Thyroid gland (tissue), 4 donors: Measurements from ENCODE around the gene TAS2R40. TPM values are rescaled to one million over a fixed set of nuclear protein-coding genes. Genes with fewer than 3 reads are reported as not detected.

ENCODE experiments used
- DNase-seq, 2 donors: peaks; one replicate each; pipeline ENCODE4 v3.0.0-alpha.2; 2019
- H3K27ac ChIP-seq, 3 donors: fragments of 200-600 bp; sonication (generic); 1 replicate in 2 of 3; 2 replicates in 1 of 3; pipeline ENCODE4 v1.5.1; 2016 to 2019; ENCODE audit warnings: mild to moderate bottlenecking in 1 of 3, moderate library complexity in 1 of 3
- H3K27me3 ChIP-seq: fragments of 200-600 bp; sonication (generic); one replicate; pipeline ENCODE4 v1.5.1; 2019
- H3K36me3 ChIP-seq, 2 donors: fragments of 200-600 bp; sonication (generic); one replicate each; pipeline ENCODE4 v1.5.1; 2016 to 2019
- H3K4me1 ChIP-seq, 2 donors: fragments of 200-600 bp; sonication (generic); one replicate each; pipeline ENCODE4 v1.5.1; 2017 to 2019
- H3K4me3 ChIP-seq, 3 donors: fragments of 200-600 bp; sonication (generic); replicated peaks in 1 of 3; 1 replicate in 2 of 3; 2 replicates in 1 of 3; pipeline ENCODE4 v1.5.1; 2016; ENCODE audit warnings: mild to moderate bottlenecking in 1 of 3
- H3K9me3 ChIP-seq: fragments of 200-600 bp; sonication (generic); one replicate; pipeline ENCODE4 v1.5.1; 2017
- POLR2A ChIP-seq, 2 donors: fragments of 450-650 bp; IDR thresholded peaks; one replicate each; pipeline ENCODE4 v1.6.1; 2017; ENCODE audit warnings: antibody characterized with exemption in 2 of 2, mild to moderate bottlenecking in 2 of 2, moderate library complexity in 1 of 2
- WGBS, 2 donors: methylation state at CpG; one replicate each; pipeline ENCODE4 v1.1.5; 2017; 5-methylcytosine and 5-hydroxymethylcytosine counted together
- intact Hi-C: fragments of 100-400 bp; cut with DNase I; formaldehyde crosslinking; loops from one replicate; pipeline ENCODE4 v1.15.1; 2023
- total RNA-seq, 4 donors: library from RNA; depleted of rRNA; stranded (reverse); fragments of >200 nt; gene quantifications; one replicate each; pipeline ENCODE4 v1.2.3, GENCODE V29; 2016
- TF ChIP-seq, protein P1 (sequence below), 6 experiments: fragments of 200-600 bp in 3 of 6; fragments of 450-650 bp in 3 of 6; sonication (generic) in 3 of 6; IDR thresholded peaks; one replicate each; pipeline ENCODE4 v1.5.1; 2016 to 2019; ENCODE audit warnings: antibody characterized with exemption in 6 of 6, mild to moderate bottlenecking in 2 of 6, inconsistent platforms in 1 of 6, moderate library complexity in 1 of 6

TAS2R40 gene
- total RNA-seq, 4 donors from 2014 or later, result not detected

DNA sequence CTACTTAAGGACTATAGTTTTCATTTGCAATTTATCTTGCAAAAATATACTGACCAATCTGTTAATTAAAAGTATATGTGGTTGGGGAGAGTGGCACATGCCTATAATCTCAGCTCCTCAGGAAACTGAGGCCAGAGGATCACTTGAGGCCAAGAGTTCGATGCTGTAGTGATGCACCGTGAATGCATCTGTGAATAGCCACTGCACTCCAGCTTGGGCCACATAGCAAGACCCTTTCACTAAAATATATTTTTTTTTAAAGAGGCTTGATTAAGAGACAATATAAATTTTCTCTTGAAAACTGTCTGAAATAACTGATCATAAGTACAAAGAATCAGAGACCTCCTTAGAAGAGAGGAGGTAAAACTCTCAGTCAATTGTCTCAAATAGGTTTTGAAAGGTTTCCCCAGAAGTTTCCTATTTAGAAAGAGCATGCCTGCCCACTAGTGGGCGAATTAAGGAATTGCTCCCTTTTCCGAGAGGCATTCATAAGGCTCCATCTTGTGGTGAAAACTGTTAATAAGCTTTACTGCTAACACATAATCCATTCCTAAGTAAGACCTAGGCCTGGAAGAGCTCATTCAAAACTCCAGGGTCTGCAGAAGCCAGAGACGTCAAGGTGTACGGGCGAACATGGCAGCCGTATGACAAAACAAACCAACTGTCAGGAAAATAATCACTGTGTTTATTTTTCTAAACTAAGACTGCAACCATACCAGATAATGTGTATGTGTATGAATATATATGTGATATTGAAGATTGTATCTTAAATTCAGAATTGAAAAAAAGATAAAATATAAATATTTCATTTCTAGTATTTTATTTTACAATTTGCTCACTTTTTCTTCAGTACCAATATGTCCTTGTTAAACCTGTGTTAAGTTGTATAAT is 6.8 kb upstream of the TAS2R40 start:
- no peak overlapping the region for H3K4me3 ChIP-seq
- TF ChIP-seq, protein P1, sequence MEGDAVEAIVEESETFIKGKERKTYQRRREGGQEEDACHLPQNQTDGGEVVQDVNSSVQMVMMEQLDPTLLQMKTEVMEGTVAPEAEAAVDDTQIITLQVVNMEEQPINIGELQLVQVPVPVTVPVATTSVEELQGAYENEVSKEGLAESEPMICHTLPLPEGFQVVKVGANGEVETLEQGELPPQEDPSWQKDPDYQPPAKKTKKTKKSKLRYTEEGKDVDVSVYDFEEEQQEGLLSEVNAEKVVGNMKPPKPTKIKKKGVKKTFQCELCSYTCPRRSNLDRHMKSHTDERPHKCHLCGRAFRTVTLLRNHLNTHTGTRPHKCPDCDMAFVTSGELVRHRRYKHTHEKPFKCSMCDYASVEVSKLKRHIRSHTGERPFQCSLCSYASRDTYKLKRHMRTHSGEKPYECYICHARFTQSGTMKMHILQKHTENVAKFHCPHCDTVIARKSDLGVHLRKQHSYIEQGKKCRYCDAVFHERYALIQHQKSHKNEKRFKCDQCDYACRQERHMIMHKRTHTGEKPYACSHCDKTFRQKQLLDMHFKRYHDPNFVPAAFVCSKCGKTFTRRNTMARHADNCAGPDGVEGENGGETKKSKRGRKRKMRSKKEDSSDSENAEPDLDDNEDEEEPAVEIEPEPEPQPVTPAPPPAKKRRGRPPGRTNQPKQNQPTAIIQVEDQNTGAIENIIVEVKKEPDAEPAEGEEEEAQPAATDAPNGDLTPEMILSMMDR (IDR thresholded peaks at IDR 0.05), result peak; percentile 95 to 100 (median 99)
- no peak for TF ChIP-seq POLR2A (IDR thresholded peaks at IDR 0.05)
- no peak overlapping the region for H3K27ac ChIP-seq
- DNase-seq, result peak; percentile 50 to 63
- no peaks in the 10 kb centered on the region for H3K36me3 ChIP-seq
- H3K27me3 ChIP-seq, result no peaks in the 10 kb centered on the region
- H3K4me1 ChIP-seq, result no peaks in the 10 kb centered on the region
- intact Hi-C loops, result loop anchor here (2.0 to 10.0 kb wide), 2 partner anchors 206 to 340 kb away; no protein-coding TSS in a partner anchor
- H3K9me3 ChIP-seq, result no peaks in the 10 kb centered on the region
- 22 to 24% methylated on average over 8 of the region's 8 CpGs for WGBS, 2 donors

GRCh38 chr7:143216151-143216550 is 5.7 kb upstream of the TAS2R40 start:
- Histone ChIP-seq H3K27me3 (no peaks in the 10 kb centered on the region), H3K36me3 (no peaks in the 10 kb centered on the region), H3K27ac (no peak overlapping the region), H3K9me3 (no peaks in the 10 kb centered on the region), H3K4me1 (no peaks in the 10 kb centered on the region), H3K4me3 (no peak overlapping the region)
- TF ChIP-seq, protein P1 (IDR thresholded peaks at IDR 0.05), result no peak
- TF ChIP-seq POLR2A (IDR thresholded peaks at IDR 0.05), result no peak
- intact Hi-C loops, result loop anchor here (10.0 kb wide), 1 partner anchor 341 kb away; no protein-coding TSS in a partner anchor
- WGBS, 2 donors, result 86 to 89% methylated on average over 6 of the region's 6 CpGs
- DNase-seq, result no peak

DNA sequence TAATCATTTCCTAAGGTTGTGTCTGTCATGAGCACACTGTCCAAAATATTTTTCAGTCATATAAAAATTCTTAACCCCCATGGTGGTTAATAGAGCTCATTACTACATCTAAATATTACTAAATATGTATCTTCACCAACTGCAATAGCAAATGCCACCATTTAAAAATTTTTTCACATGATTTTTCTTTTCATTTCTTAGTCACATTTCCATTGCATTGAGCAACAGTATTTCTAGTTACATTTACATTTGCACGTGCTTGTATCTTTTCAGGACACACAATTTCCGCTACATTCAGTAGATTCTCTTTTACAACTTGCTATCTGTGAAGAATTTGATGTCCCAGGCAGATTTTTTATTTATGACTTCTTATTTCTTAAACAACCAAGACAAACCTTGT is 5.2 kb upstream of the TAS2R40 start:
- TF ChIP-seq, protein P1 (IDR thresholded peaks at IDR 0.05), result no peak
- H3K4me1 ChIP-seq, result no peaks in the 10 kb centered on the region
- 94 to 96% methylated on average over 2 of the region's 2 CpGs for WGBS, 2 donors
- no peak overlapping the region for H3K27ac ChIP-seq
- DNase-seq, result no peak
- intact Hi-C loops, result loop anchor here (10.0 kb wide), 1 partner anchor 342 kb away; no protein-coding TSS in a partner anchor
- no peaks in the 10 kb centered on the region for H3K9me3 ChIP-seq
- no peak overlapping the region for H3K4me3 ChIP-seq
- no peaks in the 10 kb centered on the region for H3K36me3 ChIP-seq
- no peaks in the 10 kb centered on the region for H3K27me3 ChIP-seq

GRCh38 chr7:143217806-143218205 is 4.0 kb upstream of the TAS2R40 start:
- H3K27me3 ChIP-seq, result no peaks in the 10 kb centered on the region
- intact Hi-C loops, result loop anchor here (10.0 kb wide), 1 partner anchor 343 kb away; no protein-coding TSS in a partner anchor
- H3K4me1 ChIP-seq, result no peaks in the 10 kb centered on the region
- no peak for DNase-seq
- WGBS, 2 donors, result 86 to 100% methylated on average over 2 of the region's 2 CpGs
- H3K27ac ChIP-seq, result no peak overlapping the region
- no peaks in the 10 kb centered on the region for H3K36me3 ChIP-seq
- H3K9me3 ChIP-seq, result no peaks in the 10 kb centered on the region
- no peak overlapping the region for H3K4me3 ChIP-seq
- TF ChIP-seq, protein P1 (IDR thresholded peaks at IDR 0.05), result no peak
- no peak for TF ChIP-seq POLR2A (IDR thresholded peaks at IDR 0.05)

DNA sequence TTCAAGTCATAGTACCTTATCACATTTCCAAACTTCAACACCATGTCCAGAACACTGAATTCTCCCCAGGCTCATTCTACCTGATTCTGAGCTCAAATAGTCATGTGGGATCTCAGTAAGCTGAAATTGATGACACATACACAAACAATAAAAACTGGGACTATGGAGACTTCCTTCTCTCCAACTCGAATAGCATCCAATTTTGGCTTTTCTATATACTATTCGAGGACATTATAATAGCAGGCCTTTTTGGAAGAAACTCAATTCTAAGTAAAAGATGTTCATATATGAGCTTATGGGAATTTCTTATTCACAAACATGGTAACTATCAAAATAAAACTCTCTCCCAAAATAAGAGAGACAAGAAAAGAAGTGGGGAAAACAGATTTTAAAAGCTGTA is 551 bp upstream of the TAS2R40 start:
- H3K4me3 ChIP-seq, result no peak overlapping the region
- intact Hi-C loops, result no loop called here
- no peak overlapping the region for H3K27ac ChIP-seq
- no peak for DNase-seq
- H3K4me1 ChIP-seq, result no peaks in the 10 kb centered on the region
- 74 to 81% methylated on average over 2 of the region's 2 CpGs for WGBS, 2 donors
- H3K9me3 ChIP-seq, result no peaks in the 10 kb centered on the region
- no peak for TF ChIP-seq POLR2A (IDR thresholded peaks at IDR 0.05)
- TF ChIP-seq, protein P1 (IDR thresholded peaks at IDR 0.05), result no peak
- H3K27me3 ChIP-seq, result no peaks in the 10 kb centered on the region
- no peaks in the 10 kb centered on the region for H3K36me3 ChIP-seq
